Measurements from ENCODE around the gene GSE1. TPM values are rescaled to one million over a fixed set of nuclear protein-coding genes. Genes with fewer than 3 reads are reported as not detected.

Gene GSE1
- total RNA-seq, 1 experiment from 2014 or later = 97.5 TPM

GRCh38 chr16:85632709-85633437 is 19.8 kb downstream of the GSE1 start:
- POLR2A ChIA-PET = no interaction called here
- Histone ChIP-seq H3K4me1 (ENCODE audit: control insufficient read depth, insufficient read depth, low read length) (peaks cover 33% of the 10 kb centered on the region), H3K27me3 (ENCODE audit: control insufficient read depth, insufficient read depth, low read length) (no peaks in the 10 kb centered on the region), H3K36me3 (ENCODE audit: control insufficient read depth, insufficient read depth, low read length) (no peaks in the 10 kb centered on the region; the same call in 1 of the 2 replicates), H3K4me3 (ENCODE audit: low read depth in 2 of 2, low read length in 2 of 2) (no peak overlapping the region), H3K9me3 (ENCODE audit: control insufficient read depth, insufficient read depth, low read depth, low read length) (no peaks in the 10 kb centered on the region), H3K27ac (ENCODE audit: low read length) (no peak overlapping the region)
- no peak for DNase-seq (ENCODE audit: low read depth, low spot score)
- no peak for TF ChIP-seq POLR2AphosphoS5 (IDR thresholded peaks at IDR 0.05; ENCODE audit: low read depth, low read length)
- no peak for TF ChIP-seq REST (IDR thresholded peaks at IDR 0.05; ENCODE audit: insufficient read depth in 1 of 2, low read depth in 2 of 2, low read length in 1 of 2)
- intact Hi-C loops (cut with micrococcal nuclease; ENCODE audit: unreplicated experiment) = no loop called here
- CTCF ChIA-PET = no interaction called here
- no peak for ATAC-seq
- no TSS peak for BruUV-seq (replicated peaks)
- in situ Hi-C loops (cut with HindIII; ENCODE audit: low pct_unique_long_range_greater_than_20kb, low sequenced_read_pairs) = no loop called here

DNA sequence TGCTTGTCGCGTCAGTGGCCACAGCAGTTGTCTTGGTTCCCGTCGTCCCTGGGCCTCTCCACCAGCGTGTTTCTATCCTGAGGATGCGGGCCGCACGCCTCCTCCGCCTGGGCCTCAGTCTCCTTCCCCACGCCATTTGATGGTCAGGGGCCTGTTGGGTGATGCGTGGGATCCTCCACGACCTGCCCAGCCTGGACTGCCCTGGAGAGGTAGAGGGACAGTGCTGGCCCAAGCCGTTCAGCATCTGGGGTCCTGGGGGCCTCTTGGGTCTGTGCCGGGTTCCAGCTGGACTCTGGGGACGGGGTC is 20.3 kb downstream of the GSE1 start:
- DNase-seq (ENCODE audit: low read depth, low spot score) (no peak), ATAC-seq (no peak)
- TF ChIP-seq CTCF (IDR thresholded peaks at IDR 0.05) (no peak), SIN3A (IDR thresholded peaks at IDR 0.05; ENCODE audit: borderline replicate concordance, insufficient read depth, low read depth, low read length) (no peak), TCF7L2 (IDR thresholded peaks at IDR 0.05; ENCODE audit: low read depth, low read length) (no peak), REST (IDR thresholded peaks at IDR 0.05; ENCODE audit: insufficient read depth in 1 of 2, low read depth in 2 of 2, low read length in 1 of 2) (no peak), POLR2AphosphoS5 (IDR thresholded peaks at IDR 0.05; ENCODE audit: low read depth, low read length) (no peak)
- POLR2A ChIA-PET = no interaction called here
- no TSS peak for BruUV-seq (replicated peaks)
- intact Hi-C loops (cut with micrococcal nuclease; ENCODE audit: unreplicated experiment) (no loop called here), in situ Hi-C loops (cut with HindIII; ENCODE audit: low pct_unique_long_range_greater_than_20kb, low sequenced_read_pairs) (no loop called here)
- H3K36me3 ChIP-seq (ENCODE audit: control insufficient read depth, insufficient read depth, low read length) = no peaks in the 10 kb centered on the region; the same call in 1 of the 2 replicates
- no peak overlapping the region for H3K4me3 ChIP-seq (ENCODE audit: low read depth in 2 of 2, low read length in 2 of 2)
- H3K4me1 ChIP-seq (ENCODE audit: control insufficient read depth, insufficient read depth, low read length) = peaks cover 38% of the 10 kb centered on the region
- CTCF ChIA-PET = no interaction called here
- H3K27me3 ChIP-seq (ENCODE audit: control insufficient read depth, insufficient read depth, low read length) = no peaks in the 10 kb centered on the region
- no peaks in the 10 kb centered on the region for H3K9me3 ChIP-seq (ENCODE audit: control insufficient read depth, insufficient read depth, low read depth, low read length)
- H3K27ac ChIP-seq (ENCODE audit: low read length) = no peak overlapping the region
